DOHH2 (cell line): ENCODE results near the gene LRRC57.

ENCODE experiments used
- CTCF ChIP-seq: fragments of 200-600 bp; sonication (generic); IDR thresholded peaks from one replicate; pipeline ENCODE4 v1.5.1; 2014; ENCODE audit warnings: antibody characterized with exemption, mild to moderate bottlenecking, low read depth, low read length; ENCODE audit not compliant: poor library complexity, severe bottlenecking
- EZH2phosphoT487 ChIP-seq: fragments of 200-600 bp; sonication (generic); IDR thresholded peaks from 2 replicates; pipeline ENCODE4 v1.6.1; 2017; ENCODE audit warnings: borderline replicate concordance, mild to moderate bottlenecking, antibody characterized with exemption, low read length, moderate library complexity, mixed read lengths

GRCh38 chr15:42498212-42499068 lies 50.2 kb downstream of the LRRC57 start:
- TF ChIP-seq CTCF: no peak
- TF ChIP-seq EZH2phosphoT487: no peak
